Measurements from ENCODE around the gene EVI2B. TPM values are rescaled to one million over a fixed set of nuclear protein-coding genes. Genes with fewer than 3 reads are reported as not detected.

The EVI2B gene
- total RNA-seq, 1 experiment from 2014 or later, result 0.37 TPM

DNA sequence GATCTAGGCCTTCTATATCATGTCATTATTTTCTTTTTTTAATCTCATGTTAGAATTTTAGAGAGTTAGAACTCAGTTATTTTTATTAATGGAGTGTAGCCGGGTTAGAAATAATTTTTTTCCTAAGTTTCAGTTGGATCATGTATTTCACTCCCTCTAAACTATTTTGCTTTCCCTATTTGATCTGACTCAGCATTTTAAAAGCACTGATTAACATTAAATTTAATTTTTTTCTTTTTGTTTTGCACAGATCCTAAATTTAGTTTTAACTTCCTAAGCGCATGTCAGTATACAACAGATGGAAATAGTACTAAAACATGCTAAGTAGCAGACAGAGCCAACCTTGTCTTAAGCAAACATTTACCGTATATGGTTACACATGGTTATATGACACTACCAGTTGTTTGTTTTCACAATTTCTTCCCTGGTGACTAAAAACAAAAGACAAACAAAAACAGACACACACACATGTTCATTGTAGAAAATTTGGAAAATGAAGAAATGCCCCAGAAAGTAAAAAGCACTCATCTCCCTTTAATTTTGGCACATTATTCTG, 44.1 kb upstream of the EVI2B start (continued):
- TF ChIP-seq CBFB (CRISPR knock-in tag; IDR thresholded peaks at IDR 0.05; ENCODE audit: low read depth), result no peak

DNA sequence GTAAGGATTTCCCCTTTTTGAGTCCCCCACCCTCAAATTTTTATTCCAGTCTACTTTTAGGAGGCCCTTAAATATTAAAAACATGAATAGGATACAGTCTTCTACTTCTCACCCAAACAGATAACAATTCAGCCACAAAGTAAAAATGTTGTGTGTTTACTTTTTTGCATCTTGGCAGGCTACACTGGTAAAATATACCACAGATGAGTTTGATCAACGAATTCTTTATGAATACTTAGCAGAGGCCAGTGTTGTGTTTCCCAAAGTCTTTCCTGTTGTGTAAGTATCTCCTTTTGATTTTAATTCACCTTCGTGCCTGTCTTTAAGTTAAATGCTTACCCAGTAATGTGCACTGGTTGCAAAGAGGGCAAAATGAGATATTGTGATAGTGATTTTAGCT, 43.2 kb upstream of the EVI2B start:
- Mint-ChIP-seq H3K36me3 (peaks cover 24% of the 10 kb centered on the region), H3K27me3 (ENCODE audit: low read depth) (no peaks in the 10 kb centered on the region), H3K27ac (no peak overlapping the region), H3K9me3 (no peaks in the 10 kb centered on the region), H3K4me3 (no peak overlapping the region), H3K4me1 (no peaks in the 10 kb centered on the region)
- ATAC-seq, result no peak
- TF ChIP-seq ESRRA (CRISPR knock-in tag; IDR thresholded peaks at IDR 0.05; ENCODE audit: borderline replicate concordance), result no peak
- TF ChIP-seq TP53 (CRISPR knock-in tag; IDR thresholded peaks at IDR 0.05), result no peak
- no peak for TF ChIP-seq FOXP1 (CRISPR knock-in tag; IDR thresholded peaks at IDR 0.05; ENCODE audit: borderline replicate concordance)
- no peak for TF ChIP-seq CREB1 (CRISPR knock-in tag; IDR thresholded peaks at IDR 0.05)
- TF ChIP-seq CBFB (CRISPR knock-in tag; IDR thresholded peaks at IDR 0.05; ENCODE audit: low read depth), result no peak
- TF ChIP-seq GABPB1 (CRISPR knock-in tag; IDR thresholded peaks at IDR 0.05), result no peak
- TF ChIP-seq ZNF416 (CRISPR knock-in tag; IDR thresholded peaks at IDR 0.05), result no peak
- TF ChIP-seq, protein P1, sequence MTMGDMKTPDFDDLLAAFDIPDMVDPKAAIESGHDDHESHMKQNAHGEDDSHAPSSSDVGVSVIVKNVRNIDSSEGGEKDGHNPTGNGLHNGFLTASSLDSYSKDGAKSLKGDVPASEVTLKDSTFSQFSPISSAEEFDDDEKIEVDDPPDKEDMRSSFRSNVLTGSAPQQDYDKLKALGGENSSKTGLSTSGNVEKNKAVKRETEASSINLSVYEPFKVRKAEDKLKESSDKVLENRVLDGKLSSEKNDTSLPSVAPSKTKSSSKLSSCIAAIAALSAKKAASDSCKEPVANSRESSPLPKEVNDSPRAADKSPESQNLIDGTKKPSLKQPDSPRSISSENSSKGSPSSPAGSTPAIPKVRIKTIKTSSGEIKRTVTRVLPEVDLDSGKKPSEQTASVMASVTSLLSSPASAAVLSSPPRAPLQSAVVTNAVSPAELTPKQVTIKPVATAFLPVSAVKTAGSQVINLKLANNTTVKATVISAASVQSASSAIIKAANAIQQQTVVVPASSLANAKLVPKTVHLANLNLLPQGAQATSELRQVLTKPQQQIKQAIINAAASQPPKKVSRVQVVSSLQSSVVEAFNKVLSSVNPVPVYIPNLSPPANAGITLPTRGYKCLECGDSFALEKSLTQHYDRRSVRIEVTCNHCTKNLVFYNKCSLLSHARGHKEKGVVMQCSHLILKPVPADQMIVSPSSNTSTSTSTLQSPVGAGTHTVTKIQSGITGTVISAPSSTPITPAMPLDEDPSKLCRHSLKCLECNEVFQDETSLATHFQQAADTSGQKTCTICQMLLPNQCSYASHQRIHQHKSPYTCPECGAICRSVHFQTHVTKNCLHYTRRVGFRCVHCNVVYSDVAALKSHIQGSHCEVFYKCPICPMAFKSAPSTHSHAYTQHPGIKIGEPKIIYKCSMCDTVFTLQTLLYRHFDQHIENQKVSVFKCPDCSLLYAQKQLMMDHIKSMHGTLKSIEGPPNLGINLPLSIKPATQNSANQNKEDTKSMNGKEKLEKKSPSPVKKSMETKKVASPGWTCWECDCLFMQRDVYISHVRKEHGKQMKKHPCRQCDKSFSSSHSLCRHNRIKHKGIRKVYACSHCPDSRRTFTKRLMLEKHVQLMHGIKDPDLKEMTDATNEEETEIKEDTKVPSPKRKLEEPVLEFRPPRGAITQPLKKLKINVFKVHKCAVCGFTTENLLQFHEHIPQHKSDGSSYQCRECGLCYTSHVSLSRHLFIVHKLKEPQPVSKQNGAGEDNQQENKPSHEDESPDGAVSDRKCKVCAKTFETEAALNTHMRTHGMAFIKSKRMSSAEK (CRISPR knock-in tag; IDR thresholded peaks at IDR 0.05; ENCODE audit: borderline replicate concordance), result no peak
- TF ChIP-seq HMGA2 (CRISPR knock-in tag; IDR thresholded peaks at IDR 0.05), result no peak
- TF ChIP-seq JUN (CRISPR knock-in tag; IDR thresholded peaks at IDR 0.05), result no peak
- no peak for TF ChIP-seq EMX1 (CRISPR knock-in tag; IDR thresholded peaks at IDR 0.05)
- TF ChIP-seq SMAD4 (CRISPR knock-in tag; IDR thresholded peaks at IDR 0.05), result no peak
- no peak for TF ChIP-seq SP1 (CRISPR knock-in tag; conservative IDR thresholded peaks at IDR 0.05)
- no peak for TF ChIP-seq ZBTB21 (CRISPR knock-in tag; IDR thresholded peaks at IDR 0.05; ENCODE audit: borderline replicate concordance)
- TF ChIP-seq, protein P2, sequence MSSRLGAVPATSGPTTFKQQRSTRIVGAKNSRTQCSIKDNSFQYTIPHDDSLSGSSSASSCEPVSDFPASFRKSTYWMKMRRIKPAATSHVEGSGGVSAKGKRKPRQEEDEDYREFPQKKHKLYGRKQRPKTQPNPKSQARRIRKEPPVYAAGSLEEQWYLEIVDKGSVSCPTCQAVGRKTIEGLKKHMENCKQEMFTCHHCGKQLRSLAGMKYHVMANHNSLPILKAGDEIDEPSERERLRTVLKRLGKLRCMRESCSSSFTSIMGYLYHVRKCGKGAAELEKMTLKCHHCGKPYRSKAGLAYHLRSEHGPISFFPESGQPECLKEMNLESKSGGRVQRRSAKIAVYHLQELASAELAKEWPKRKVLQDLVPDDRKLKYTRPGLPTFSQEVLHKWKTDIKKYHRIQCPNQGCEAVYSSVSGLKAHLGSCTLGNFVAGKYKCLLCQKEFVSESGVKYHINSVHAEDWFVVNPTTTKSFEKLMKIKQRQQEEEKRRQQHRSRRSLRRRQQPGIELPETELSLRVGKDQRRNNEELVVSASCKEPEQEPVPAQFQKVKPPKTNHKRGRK (CRISPR knock-in tag; IDR thresholded peaks at IDR 0.05; ENCODE audit: borderline replicate concordance), result no peak
- no peak for TF ChIP-seq GTF2I (CRISPR knock-in tag; conservative IDR thresholded peaks at IDR 0.05)
- no peak for TF ChIP-seq ZNF121 (CRISPR knock-in tag; IDR thresholded peaks at IDR 0.05)
- TF ChIP-seq, protein P3, sequence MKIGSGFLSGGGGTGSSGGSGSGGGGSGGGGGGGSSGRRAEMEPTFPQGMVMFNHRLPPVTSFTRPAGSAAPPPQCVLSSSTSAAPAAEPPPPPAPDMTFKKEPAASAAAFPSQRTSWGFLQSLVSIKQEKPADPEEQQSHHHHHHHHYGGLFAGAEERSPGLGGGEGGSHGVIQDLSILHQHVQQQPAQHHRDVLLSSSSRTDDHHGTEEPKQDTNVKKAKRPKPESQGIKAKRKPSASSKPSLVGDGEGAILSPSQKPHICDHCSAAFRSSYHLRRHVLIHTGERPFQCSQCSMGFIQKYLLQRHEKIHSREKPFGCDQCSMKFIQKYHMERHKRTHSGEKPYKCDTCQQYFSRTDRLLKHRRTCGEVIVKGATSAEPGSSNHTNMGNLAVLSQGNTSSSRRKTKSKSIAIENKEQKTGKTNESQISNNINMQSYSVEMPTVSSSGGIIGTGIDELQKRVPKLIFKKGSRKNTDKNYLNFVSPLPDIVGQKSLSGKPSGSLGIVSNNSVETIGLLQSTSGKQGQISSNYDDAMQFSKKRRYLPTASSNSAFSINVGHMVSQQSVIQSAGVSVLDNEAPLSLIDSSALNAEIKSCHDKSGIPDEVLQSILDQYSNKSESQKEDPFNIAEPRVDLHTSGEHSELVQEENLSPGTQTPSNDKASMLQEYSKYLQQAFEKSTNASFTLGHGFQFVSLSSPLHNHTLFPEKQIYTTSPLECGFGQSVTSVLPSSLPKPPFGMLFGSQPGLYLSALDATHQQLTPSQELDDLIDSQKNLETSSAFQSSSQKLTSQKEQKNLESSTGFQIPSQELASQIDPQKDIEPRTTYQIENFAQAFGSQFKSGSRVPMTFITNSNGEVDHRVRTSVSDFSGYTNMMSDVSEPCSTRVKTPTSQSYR (CRISPR knock-in tag; IDR thresholded peaks at IDR 0.05), result no peak
- ChIA-PET CTCF (no interaction called here), POLR2A (no interaction called here)
- DNase-seq (ENCODE audit: low spot score), result no peak

Measured in WTC11 (cell line).